ENCODE results near the gene OPN1SW.
A peak's percentile ranks its signal among the peaks of the same experiment; 100 is the strongest.

The OPN1SW gene

GRCh38 chr7:128759242-128759641 is 16.4 kb downstream of the OPN1SW start:
- DNase-seq (ENCODE audit: low read depth in 2 of 2): no peak

GRCh38 chr7:128758553-128758952 is 17.0 kb downstream of the OPN1SW start:
- DNase-seq (ENCODE audit: low read depth in 2 of 2): no peak

GRCh38 chr7:128757203-128757602 is 18.4 kb downstream of the OPN1SW start:
- DNase-seq (ENCODE audit: low read depth in 2 of 2): no peak

GRCh38 chr7:128755819-128756476 is 19.6 kb downstream of the OPN1SW start:
- no peak for DNase-seq (ENCODE audit: low read depth in 2 of 2)

- no peak for DNase-seq (ENCODE audit: low read depth in 2 of 2)
These were observed 20.3 kb downstream of the OPN1SW start for GRCh38 chr7:128755075-128755818.

GRCh38 chr7:128752251-128752650 is 23.3 kb downstream of the OPN1SW start:
- no peak for DNase-seq (ENCODE audit: low read depth in 2 of 2)

DNA sequence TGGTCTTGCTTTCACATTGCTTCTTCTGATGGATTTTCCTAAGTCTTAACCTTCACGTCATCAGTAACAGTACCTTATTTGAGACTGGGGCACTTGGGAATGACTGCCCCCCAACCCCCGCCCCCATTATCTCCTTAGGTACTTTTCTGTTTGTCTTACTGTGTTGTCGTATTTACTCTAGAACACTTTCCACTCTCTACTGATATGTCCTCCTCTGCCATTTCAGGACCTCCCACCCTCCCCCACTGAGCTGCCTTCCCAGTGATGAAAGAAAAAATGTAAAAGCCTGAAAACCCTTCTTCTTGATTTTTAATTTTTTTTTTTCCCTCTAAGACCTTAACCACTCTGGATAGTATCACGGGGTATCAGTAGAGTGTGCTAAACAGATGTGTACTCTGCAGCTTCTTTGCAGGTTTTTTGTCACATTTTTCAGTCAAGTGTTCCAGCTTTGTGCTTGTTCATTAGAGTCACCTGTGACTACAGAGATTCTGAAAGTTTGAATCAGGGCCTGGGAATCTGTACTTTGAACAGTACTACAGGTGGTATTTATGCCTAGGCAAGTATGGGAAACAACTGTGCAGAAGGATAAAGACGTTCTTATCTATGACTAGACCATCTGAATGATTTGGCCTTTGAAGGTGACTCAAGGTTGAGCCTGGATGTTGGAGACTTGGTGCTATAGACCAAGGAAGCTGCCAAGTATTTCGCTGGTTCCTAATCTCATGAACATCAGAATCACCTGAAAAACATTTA is 28.1 kb downstream of the OPN1SW start:
- DNase-seq (ENCODE audit: low read depth in 2 of 2): no peak

- no peak for DNase-seq (ENCODE audit: low read depth in 2 of 2)
These were observed 29.9 kb downstream of the OPN1SW start for GRCh38 chr7:128745706-128746105.

DNA sequence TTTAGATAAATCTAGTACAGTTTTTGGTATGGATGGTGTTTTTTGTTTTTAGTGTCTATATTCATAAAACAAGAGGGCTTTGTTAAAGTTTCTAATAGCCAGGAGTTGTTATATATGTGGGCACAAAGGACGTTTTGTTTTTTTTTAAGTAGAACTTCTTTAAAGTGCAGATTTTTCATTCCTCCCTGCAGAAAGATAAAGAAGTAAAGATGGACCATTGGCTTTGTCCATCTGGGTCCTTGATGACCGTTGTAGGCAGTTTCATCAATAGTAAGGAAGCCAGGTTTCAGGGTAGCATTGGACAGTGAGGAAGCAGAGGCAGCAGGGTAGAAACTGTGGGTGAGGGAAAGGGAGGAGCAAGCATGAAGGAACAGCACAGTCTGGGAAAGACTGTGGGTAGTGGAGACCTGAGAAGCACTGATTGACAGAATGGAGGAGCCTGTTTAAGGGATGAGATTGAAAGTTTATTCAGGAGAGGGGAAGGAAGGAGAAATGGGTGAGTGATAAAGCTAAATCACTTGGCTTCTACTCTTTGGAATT is 31.2 kb downstream of the OPN1SW start:
- no peak for DNase-seq (ENCODE audit: low read depth in 2 of 2)

DNA sequence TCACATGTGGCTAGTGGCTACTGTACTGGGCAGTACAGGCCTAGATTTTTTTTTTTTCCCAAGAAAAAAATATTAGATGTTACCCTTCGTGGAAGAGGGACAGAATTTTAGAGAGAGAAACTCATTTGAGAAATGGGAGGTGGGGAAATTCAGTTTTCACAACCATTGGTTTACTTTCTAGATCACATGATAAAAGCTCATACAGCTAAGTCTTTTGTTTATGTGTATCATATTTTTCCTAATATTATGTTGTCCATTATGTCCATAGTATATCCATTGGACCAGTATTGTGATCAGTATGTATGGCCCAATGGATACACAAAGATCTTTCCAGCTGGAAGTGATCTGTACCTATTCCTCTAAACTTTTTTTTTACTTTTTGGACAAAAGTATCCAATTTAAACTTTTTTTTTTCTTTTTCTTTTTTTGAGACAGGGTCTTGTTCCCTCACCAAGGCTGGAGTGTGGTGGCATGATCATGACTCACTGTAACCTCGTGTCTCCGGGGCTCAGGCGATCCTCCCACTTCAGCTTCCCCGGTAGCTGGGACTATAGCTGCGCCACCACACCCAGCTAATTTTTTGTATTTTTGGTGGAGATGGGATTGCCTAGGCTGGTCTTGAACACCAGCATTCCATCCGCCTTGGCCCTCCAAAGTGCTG is 32.4 kb downstream of the OPN1SW start:
- no peak for DNase-seq (ENCODE audit: low read depth in 2 of 2)

DNA sequence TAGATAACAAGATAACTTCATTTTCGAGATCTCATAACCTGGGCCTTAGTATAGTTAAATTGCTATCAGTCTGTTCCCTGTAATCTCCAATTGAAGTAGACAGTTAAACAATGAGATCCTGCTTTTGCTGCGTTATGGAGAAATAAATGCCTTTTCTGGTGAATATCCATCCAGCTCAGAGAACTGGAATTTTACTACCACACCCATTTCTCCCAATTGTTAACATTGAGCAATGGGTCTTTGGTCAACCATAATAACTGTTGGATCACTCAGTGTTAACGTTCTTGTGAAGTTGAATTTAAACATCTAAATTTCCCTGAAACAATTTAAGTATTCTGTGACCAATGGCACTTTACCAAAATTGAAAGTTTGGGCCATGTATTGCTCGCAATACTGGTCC is 33.4 kb downstream of the OPN1SW start:
- DNase-seq (ENCODE audit: low read depth in 2 of 2): no peak

DNA sequence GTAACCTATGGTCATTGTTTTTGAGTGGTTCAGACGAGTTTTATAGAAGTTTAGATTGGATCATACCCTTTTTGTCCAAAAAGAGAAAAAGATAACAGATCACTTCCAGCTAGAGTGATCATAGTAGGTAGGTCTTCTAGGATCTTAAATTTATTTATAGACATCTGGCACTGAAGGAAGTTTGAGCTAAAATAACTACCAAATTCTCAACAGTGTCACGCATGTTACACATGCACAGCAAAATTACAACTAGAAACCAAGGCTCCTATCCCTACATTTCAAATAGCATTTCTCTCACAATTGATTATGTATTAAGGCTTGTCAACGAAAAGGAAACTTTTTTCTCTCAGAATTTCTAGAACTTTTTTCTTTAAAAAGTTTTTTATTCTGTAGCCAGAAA is 34.1 kb downstream of the OPN1SW start:
- no peak for DNase-seq (ENCODE audit: low read depth in 2 of 2)

- DNase-seq (ENCODE audit: low read depth in 2 of 2): no peak
These were observed 34.6 kb downstream of the OPN1SW start for GRCh38 chr7:128740996-128741395.

GRCh38 chr7:128739990-128740682 is 35.5 kb downstream of the OPN1SW start:
- no peak for DNase-seq (ENCODE audit: low read depth in 2 of 2)

DNA sequence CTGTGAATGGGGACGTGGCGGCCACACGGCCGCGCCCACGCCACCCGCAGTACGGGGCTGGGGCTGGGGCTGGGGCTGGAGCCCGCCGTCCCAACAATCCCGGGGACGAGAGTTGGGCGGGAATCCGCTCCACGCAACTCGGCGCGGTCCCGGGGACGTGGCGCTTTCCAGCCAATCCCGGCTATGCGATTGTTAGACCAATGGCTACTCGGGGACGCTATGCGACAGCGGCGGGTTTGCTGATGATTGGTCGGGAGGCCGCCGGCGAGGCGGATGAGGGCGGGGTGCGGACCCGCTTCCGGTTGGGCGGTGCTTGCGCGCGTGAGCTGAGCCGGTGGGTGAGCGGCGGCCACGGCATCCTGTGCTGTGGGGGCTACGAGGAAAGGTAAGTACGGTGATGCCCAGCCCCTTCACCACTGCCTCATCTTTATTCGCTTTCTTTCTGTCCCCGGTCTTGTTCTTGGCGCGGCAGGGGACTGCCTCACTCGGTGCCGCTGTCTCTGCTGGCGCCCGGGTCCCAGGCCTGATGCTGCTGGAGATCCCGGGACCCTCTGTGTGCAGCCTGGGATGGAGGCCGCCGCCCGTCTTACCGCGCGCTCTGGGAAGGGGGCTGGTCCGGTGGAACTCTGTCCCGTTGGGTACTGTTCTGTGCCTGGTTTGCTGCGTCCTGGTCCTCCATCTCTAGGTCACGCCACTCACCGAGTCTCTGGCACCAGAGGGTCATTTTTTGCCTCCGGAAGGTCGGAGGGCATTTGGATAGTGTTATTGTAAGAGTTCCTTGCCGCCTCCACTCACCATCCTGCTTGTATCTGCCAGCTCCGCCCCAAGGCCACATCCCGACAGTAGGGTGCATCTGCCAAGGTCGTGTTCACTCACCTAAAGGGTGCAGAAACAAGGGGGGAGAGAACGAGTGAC is 36.3 kb downstream of the OPN1SW start, which contains the start of gene CALU:
CALU (plus strand) TSS at position 312 of the 915 bp plus-strand sequence. CDS start 9,225 bp downstream, outside the sequence.
- DNase-seq (ENCODE audit: low read depth in 2 of 2): peak; percentile 90 to 95

DNA sequence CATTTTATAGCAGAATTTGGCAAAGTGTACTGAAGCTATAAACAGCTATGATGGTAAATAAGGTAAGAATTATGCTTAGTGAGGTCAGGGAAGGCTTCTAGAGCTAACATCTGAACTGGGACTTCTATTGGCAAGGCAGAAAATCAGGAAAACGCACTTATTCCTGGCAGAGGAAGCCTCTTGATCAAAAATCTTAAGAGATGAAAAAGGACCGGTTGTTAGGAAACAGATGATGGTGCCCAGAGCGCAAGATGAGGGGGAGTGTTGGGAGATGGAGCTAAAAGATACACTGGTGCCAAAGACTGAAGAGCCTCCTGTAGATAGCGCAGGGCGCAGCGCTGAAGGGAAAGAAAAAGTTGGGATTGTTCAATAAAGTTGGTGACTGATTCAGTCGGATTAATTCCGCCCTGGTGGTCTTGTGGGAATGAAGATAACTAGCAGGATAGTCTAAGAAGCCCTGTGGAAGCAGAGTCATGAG is 37.0 kb downstream of the OPN1SW start:
- peak in 1 of 2 experiments; percentile 3 for DNase-seq (ENCODE audit: low read depth in 2 of 2)

DNA sequence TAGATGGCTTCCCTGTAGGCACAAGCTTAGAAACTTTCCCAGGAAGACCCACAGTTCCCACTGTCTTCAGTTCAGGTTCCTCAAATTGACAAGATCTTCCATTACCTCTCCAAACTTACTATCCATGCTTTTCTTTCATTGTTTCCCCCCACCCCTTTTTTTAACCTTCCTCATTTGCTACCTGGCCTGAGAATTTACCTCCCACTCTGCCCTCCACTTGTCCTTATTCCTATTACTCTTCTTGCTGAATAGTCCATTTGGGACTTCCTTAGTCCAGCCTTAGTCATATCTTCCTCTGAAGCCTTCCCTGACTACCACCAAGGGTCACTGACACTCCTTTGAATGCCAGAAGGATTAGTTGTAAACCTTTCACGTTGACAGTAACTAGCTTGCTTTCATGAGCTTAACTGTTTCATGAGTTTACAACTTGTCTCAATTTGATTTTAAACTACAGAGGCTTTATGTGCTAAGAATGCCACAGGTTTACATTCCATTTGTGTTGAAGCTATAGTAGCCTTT is 37.7 kb downstream of the OPN1SW start:
- DNase-seq (ENCODE audit: low read depth in 2 of 2): no peak

DNA sequence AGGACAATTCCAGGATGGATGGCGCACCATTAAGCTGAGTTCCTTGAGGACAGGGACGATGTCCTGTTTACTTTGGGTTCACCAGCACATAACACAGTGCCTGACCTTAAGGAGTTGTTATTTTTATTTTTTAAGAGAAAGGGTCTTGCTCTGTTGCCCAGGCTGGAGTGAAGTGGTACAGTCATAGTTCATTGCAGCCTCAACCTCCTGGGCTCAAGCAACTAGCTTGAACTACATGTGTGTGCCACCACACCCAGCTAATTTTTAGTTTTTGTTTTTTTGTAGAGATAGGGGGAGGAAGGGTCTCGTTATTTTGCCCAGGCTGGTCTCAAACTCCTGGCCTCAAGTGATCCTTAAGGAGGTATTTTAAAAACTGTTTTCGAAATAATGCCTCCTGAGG is 38.2 kb downstream of the OPN1SW start:
- no peak for DNase-seq (ENCODE audit: low read depth in 2 of 2)

GRCh38 chr7:128735436-128735835 is 40.2 kb downstream of the OPN1SW start:
- DNase-seq (ENCODE audit: low read depth in 2 of 2): no peak

DNA sequence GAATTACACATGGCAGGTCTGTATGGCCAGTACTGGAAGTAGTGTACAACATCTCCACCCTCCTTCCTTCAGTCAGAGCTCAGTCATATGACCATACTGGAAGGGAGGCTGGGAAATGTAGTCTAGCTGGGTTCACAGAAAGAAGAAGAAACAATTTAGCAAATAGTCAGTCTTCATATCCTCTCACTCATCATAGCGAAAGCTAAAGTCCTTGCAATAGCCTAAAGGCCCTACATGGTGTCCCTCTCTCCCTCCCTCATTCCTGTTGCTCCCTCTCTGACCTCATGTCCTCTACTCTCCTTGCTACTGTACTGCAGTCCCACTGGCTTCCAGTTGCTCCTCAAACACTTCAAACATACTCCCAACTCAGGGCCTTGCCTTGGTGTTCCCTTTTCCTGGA is 40.7 kb downstream of the OPN1SW start:
- no peak for DNase-seq (ENCODE audit: low read depth in 2 of 2)

All from stimulated activated CD4-positive, alpha-beta T cell treated with anti-CD3 and anti-CD28 coated beads, Interleukin-12 subunit alpha, Interleukin-12 subunit beta, amount 100 ng/mL, for 24 hours (primary cell).